AG09309 (cell line): ENCODE results near the gene NGEF.
A peak's percentile ranks its signal among the peaks of the same experiment; 100 is the strongest.

Source experiments
- DNase-seq: peaks from one replicate; pipeline ENCODE4 v3.0.0-alpha.2; 2010; ENCODE audit warnings: low read depth
- H3K4me3 ChIP-seq: 2 replicates; pipeline ENCODE4 v1.5.1; 2011; ENCODE audit warnings: mild to moderate bottlenecking, low read depth, low read length, moderate library complexity; ENCODE audit not compliant: control insufficient read depth
- CTCF ChIP-seq: IDR thresholded peaks from 2 replicates; pipeline ENCODE4 v1.5.1; 2011; ENCODE audit warnings: mild to moderate bottlenecking, low read depth, low read length, inconsistent platforms; ENCODE audit not compliant: insufficient read depth, control insufficient read depth; ENCODE audit errors: missing control alignments

Gene NGEF

GRCh38 chr2:233031556-233032500 is 18.8 kb upstream of the NGEF start:
- H3K4me3 ChIP-seq: no peak overlapping the region
- TF ChIP-seq CTCF: no peak
- no peak for DNase-seq

GRCh38 chr2:233029321-233029720 is 16.3 kb upstream of the NGEF start:
- DNase-seq: peak; percentile 21
- no peak for TF ChIP-seq CTCF
- no peak overlapping the region for H3K4me3 ChIP-seq

GRCh38 chr2:233026198-233026813 is 13.2 kb upstream of the NGEF start:
- H3K4me3 ChIP-seq: no peak overlapping the region
- no peak for TF ChIP-seq CTCF
- DNase-seq: peak; percentile 46

- TF ChIP-seq CTCF: no peak
- H3K4me3 ChIP-seq: no peak overlapping the region
- no peak for DNase-seq
Observed at GRCh38 chr2:233025706-233026105, 12.7 kb upstream of the NGEF start.

- no peak for TF ChIP-seq CTCF
- no peak overlapping the region for H3K4me3 ChIP-seq
- no peak for DNase-seq
Observed at GRCh38 chr2:233023761-233024410, 10.8 kb upstream of the NGEF start.

- TF ChIP-seq CTCF: no peak
- DNase-seq: no peak
- H3K4me3 ChIP-seq: no peak overlapping the region
Observed at GRCh38 chr2:233023007-233023760, 10.1 kb upstream of the NGEF start.
